Activated CD4-positive, alpha-beta T cell treated with anti-CD3 and anti-CD28 coated beads for 1 hour (primary cell): ENCODE results near the gene PRICKLE2.

Experiments
- DNase-seq: peaks from one replicate; pipeline ENCODE4 v3.0.0-alpha.2; 2020

The PRICKLE2 gene

DNA sequence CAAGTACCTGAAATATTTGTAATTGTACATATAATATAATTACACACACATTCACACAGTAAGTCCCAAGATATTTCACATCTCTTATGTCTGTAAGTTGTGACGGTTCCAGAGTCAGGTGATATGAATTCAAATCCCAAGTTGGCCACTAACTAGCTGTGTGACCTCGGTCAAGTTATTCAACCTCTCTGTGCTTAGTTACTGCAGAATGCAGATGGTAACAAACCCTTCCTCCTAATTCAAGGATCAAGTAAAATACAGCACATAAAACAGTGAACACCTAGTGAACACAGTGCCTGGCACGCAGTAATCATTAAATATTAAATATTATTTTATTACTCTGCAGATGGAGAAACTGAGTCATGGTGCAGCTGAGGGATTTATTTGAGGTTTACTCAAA, 6.9 kb downstream of the PRICKLE2 start:
- DNase-seq = no peak

DNA sequence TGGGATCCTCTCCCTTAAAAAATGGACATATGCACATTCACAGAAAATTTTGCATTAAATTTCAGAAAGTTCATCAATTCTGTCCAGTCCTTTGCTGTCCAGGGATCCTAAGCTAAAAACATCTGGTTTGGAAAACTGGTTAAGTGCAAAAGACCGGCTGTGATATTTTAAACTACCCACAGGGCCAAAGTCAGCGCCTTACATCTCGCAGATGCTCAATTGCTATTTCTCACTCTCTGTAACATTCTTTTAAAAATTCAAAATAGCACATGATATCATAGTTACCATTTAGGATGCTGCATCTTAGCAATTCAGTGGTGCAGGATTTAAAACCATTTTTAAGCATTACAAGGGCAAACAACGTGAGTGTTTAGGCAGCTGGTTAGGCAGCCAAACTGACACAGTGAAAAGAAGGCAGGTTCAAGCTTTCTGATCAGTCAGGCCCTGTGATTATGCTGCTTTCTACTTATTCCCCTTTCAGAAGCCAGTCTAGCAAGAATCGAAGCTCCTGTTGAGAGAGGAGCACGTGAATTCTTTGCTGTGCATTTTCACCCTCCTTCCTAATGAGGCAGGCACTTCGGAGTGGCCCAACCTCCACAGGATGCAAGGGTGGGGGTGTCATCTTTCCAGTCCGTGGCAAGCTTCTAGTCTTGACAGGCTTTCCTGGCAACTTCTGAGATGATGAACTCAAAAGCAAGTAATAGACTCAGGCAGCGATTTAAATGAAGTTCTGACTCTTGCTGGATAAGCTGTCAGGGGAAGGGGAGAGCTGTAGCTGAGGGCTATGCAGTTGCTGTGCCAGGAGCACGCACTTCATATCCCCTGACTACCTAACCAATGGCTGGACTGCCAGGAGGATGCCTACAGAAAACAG, 8.8 kb downstream of the PRICKLE2 start:
- no peak for DNase-seq

DNA sequence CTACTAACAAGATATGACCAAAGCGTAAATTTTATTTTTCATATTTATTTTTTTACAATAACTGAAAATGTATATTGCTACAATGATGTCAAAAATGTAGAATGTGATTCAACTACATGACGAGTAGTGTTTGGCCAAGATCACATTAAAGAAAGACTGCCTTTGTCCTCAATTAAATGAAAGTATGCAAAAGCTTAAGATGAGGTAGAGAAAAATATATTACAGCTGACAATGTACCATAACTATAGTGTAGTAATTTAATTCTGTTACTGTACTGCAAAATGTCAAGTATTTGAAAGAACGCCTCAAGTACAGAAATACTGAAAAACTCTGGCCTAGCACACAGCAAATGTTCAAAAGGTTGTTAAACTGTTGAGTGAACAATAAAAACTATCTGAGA, 9.7 kb downstream of the PRICKLE2 start:
- DNase-seq = no peak

DNA sequence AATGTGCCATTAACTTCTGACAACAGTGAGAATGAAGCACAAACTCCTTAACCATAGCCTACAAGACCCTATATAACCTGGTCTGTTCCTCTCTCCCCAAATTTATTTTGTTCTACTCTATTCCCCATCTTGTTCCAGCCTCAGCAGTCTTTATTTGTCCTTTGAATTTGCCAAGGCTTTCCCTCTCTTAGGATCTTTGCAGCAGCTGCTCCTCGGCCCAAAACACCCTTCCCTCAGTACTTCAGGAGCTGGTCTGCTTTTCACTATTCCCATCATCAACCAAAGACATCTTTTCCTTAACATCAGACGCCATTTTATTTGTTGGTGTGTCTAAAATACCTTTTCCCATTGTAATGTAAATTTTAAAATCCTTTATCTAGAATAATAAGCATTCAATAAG, 10.2 kb downstream of the PRICKLE2 start:
- DNase-seq = no peak

DNA sequence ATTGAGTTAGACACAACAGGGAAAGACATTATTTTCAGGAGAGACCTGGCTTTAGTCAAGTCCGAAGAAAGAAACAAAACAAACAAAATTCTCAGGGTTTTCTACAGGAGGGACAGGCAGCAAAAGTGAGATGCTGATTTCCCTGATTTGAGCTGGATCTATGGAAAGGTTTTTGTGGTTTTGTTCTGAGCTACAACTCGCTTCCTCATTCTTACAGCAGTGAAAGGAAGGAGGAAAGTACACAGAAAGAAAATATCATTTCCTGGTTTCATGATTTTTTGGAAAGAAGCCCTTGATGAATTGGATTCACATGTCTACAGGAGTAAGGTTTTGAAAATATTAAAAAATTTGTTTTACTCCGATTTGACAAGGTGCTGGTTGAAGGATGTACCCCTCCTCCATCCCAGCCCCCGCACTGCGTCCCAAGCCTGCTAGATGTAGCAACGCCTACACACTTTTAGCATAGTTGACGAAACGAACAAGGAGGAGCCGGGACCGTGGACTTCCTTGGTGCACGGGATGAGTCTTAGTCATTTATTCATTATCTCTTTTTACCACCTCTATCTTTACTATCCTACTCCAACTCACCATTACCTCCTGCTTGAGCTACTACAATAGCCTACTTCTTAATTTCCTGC, 10.8 kb downstream of the PRICKLE2 start:
- DNase-seq = no peak

DNA sequence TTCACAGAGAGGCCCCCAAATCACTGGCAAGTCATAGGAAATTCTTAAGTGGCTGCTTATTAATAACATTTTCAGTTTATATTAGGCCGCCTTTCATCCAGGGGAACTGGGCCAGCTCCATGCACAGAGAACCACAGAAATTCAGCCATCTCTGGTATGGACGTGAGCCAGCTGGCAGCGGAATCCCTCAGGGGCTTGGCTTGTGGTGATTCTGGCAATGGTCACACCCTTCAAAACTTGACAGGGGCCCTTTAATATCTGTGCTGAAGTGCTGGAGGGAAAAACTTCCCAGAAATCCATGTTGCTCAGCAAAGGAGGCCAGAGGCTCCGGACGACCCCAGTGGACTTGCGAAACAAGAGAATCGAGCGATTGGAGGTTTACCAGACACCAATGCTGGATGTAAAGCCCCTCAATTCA, 11.3 kb downstream of the PRICKLE2 start:
- no peak for DNase-seq

DNA sequence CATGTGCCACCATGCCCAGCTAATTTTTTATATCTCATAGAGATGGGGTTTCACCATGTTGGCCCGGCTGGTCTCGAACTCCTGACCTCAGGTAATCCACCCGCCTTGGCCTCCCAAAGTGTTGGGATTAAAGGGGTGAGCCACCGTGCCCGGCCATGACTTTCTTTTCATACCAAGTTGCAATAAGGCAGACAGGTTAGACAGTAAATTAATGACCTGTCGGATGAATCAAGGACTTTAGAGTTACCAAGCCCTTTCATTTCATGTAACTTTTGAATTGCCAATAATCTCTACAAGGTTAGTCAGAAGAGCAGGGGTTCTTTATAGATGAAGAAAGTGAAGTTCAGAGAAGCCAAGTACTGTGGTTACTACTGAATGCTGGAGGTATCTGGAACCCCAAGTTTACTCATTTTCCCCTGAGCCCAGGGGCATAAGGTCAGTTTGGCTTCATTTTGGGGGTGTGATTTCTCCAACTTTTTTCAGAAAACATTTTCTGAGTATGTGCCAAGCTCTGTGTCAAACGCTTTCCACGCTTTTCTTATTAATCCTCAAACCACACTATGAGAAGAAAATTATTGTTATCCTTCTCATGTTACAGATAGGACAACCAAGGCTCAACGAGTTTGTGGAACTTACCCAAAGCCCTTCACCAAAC, 11.9 kb downstream of the PRICKLE2 start:
- no peak for DNase-seq

DNA sequence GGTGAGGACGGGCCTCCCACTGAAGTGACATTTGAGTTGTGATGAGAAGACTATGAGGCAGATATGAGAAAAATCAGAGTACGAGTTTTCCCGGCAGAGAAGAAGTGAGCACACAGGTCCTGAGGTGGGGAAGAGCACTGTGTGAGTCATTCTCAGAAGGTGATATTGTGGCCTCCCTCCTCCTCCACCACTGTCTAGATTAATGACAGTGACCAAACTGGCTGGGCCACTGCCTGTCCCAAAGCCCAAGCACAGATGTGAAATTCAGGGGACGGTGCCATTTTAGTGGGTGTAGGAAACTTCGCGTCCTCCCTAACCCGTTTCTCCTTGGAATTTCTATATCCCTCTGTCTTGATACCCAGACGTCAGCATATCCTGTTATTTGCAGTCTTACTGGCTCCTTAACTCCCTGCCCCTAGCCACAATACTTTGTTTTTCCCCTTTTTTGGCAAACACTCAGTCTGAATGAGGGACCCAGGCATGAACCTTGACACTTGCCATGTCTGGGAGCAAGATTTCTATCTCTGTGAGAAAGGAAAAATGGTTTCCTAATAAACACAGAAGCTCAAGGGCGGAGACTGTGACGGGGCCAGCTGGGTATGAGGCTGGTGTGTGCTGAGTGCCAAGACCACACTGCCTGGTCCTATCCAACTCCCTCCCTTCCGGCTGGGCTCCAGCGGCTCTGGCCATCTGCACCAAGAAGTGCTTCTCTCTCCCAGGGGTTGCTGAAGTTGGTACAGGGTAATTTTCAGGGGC, 15.2 kb downstream of the PRICKLE2 start:
- no peak for DNase-seq

DNA sequence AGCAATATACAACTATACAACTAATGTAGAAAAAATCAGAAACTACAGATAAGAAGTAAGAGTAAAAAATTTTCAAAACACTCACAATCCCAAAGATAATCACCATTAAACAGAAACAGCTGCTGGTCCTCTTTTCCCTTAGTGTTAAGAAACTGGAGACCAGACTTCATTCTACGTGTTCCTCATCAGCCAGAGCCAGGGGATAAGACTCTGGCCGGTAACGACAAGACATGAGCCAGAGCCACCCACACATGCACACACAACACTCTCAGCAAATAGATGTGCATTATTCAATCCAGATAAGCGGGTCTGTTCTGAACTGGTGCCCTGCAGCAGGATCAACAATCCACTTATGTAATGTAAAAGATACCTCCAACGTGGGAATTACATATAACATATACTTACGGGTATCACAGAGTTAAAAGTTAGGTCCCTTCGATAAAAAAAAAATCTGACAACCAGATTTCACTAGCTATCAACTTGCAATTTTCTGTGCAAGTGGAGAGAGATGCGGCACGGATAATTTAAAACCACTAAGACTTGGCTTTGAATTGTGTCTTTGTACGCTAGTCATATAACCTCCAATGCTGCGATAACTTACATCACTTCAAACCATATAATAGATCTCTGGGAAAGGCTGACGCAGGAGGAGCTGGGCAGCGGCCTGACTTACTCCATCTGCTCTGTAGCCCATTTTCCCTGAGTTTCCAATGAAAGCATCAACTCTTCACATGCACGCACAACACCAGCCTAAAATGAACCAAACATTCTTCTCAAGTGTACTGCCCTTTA, 17.8 kb downstream of the PRICKLE2 start:
- no peak for DNase-seq

DNA sequence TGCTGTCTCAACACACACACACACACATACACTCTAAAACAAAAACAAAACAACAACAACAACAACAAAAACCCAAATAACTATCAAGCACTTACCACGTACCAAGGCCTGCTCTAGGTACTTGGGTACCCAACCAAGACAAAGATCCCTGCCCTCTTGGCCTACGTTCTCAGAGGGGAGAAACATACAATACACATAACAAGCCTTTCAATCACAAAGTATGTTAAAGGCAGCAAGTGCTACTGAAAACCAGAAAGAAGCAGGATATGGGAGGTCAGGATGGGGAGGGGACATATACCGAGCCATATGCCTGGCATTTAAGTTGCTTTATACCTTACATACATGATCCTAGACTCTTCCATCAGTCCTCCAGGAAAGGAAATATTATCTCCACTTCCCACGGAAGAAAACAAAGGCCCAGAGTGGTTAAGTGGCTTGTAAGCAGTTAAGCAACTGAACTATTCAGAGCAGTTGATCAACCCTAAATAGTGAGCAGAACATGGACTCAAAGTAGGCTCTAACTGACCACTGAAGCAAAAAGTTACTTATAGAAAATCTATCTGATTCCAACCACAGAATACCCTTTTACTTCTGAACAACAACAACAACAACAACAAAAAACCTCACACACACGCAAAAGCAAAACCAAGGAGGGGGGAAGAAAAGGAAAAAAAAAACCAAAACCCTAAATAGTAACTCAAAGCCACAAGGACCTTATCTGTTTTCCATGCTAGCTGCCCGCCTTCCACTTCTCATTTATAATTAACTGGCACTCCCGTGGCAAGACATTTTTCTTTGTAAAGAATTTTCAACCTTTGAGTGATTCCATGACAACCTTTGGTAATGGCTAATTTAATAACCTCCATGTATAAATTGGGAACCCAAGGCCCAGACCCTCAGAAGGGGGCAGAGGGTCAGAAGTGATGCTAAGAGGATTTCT, 21.0 kb downstream of the PRICKLE2 start:
- no peak for DNase-seq

DNA sequence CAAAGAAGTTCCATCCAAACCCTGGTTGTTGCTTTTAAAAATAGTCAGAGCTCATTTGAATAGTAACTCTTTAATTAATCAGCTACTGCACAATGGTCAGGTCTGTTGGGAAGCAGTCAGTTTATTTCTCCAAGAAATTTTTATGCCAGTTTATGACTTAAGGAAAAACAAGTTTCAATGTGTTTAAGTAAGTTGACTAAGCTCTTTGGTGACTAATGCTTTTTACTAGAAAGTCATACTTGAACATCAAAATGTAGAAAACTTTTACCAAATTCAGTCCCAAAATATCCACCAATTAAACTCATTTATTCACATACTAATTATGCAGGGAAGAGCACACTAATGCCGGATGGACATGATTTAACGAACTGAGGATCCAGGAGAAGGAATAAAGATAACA, 22.1 kb downstream of the PRICKLE2 start:
- no peak for DNase-seq

DNA sequence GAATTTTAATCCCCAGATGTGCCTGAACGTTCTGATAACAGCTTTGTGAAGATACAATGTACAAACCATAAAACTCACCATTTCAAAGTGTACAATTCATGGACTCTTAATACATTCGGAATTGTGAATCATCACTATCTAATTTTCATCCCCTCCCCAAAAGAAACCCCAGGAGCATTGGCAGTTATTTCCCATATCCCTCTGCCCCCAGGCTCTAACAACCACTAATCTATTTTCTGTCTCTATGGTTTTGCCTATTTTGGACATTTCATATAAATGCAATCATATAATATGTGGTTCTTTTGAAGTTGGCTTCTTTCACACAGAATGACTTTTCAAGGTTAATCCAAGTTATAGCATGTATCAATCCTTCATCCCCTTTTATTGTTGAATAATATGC, 25.3 kb downstream of the PRICKLE2 start:
- DNase-seq = no peak

DNA sequence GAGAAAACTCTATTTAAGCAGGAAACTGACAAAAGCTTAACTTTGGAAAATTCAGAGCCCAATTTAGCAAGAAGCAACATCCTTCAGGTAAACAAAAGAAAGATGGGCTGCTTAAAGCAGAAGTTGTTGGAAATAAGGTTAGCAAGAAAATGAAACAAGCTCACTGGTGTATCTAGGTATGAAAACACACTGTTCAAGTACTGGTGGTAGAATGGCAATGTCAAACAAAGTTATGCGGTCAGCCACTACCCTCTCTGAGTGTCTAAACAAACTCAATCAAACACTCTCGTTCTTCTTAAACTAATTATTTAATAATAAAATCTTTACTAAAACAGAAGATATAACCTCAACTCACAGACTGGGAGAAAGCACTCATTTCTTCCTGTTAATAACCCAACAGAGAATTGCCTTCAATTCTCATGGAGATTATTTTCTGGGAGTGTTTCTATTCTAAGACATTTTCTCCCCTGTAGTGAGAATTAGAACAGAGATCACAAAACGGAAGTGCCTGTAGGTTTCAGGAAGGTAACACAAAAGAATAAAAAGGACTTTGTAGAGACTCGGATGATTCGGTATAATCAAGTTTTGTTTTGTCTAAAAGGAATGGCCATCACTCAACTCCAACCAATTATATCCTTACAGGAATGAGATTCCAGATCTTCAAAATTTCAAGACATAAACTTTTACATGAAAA, 28.9 kb downstream of the PRICKLE2 start:
- no peak for DNase-seq

DNA sequence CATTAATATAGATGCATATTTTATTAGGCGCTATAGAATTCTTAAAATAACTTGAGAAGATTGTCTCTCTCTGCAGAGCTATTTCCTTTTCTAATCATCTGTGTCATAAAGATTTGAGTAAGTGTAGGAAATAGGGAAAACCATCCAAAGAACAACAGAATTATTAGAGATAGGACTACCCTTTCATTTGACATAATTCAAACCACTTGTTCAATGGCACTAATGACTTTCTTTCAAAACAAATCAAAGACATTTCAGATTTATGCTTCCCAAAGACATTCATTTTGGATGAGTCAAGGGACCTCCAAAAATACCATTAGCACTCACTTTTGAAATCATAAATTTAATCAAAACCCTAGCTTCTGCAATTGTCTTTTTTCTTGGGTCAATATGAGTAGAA, 29.5 kb downstream of the PRICKLE2 start:
- DNase-seq = no peak

DNA sequence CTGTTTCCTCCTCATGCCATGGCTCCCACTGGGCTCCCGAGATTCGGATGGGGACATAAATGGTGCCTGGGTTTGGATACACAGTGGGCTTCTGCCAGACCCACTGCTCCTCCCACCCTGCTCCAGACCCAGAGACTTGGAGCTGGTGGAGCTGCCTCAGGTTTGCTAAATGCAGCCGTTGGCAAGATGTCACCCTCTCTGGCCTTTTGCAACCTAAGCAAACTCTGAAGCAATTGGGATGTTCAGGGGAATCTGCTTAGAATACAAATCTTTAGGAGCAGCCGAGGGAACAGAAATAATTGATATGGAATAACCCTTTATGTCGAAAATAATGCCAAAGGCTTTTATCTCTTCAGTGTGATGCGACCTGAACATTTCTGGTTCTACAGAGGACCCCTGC, 33.4 kb downstream of the PRICKLE2 start:
- DNase-seq = no peak

DNA sequence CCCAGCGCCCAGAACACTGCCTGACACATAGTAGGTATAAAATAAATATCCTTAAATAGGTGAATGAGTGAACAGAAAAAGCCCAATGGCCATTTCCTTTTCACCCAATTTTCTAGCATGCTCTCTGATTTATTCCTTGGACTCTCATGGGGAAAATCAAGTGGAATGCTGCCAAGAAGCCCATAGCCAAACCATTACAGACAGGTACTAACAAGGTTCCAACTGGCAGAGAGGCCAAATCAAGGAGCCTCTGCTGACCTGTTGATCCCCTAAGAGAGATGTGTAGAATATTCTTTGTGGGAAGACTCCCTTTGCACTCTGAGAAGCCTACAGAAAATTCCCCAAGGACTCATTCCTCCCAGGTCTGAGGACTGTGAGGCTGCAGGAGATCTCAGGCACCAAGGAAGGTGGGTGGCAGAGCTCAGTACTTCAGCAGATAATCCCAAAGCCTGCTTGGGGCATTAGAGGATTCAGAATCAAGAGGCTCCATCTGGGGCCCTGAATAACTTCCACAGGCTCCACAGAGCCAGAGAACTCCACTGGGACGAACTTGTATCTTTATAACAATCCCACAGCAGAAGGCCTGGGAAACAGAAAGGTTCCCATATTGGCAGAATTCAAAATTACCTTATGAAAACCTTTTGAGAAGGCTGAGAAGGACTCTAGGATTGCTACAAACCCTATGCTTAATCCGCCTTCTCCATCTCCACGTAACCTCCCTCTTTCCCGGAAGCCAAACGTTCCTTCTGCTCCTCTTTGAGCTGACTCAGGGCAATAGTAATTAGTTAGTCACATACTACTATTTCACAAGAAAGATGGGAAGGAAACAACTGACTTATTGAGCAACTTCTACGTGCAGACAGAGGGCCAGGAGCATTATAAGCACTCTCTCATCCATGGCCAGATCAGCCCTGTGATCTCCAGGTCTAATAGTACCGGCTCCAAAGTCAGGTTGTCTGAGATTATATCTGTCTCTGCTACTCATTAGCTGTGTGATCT, 34.5 kb downstream of the PRICKLE2 start:
- DNase-seq = no peak

DNA sequence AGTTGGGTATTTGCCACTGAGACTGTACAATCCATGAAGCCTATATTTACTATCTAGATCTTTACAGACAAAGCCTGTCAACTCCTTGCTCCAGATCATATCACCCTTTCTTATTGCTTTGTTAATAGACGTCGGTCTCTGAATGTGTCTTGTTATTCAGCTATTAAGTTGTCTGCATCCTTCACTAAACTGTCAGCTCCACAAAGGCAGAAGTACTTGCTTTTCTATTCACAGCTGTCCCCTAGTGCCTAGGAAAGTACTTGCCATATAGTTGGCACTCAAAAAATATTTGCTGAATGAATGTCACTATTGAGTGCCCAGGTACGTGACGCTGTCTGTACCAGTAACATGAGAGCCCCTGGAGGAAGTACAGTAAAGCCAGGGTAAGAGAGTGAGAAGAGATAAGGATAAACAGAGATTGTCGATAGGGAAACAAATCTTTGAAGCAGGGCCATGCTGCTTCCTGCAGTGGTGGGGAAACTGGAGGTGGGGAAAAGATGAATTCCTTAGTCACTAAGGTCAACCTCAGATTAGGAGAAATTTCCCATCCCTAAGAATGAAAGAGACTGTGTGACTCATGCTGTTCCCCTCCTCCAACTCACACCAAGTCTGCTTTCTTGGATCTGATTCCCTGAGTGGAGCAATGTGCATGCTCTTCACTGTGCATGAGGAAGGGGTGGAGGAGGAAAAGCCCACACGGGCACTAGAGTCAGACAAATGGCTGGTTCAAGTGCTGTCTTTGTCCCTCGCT, 36.3 kb downstream of the PRICKLE2 start:
- no peak for DNase-seq
